RWPE1 (cell line): Measurements from ENCODE around the gene SPIRE2.

Source experiments
- CTCF ChIA-PET: fragments of 350-600 bp; sonication (Branson Sonifier 250); formaldehyde crosslinking; extraction: SDS; loops from one replicate; lab custom pipeline; 2021; lab: Yijun Ruan, JAX
- POLR2A ChIA-PET: fragments of 400-600 bp; formaldehyde crosslinking; extraction: SDS; loops from one replicate; lab custom pipeline; 2020; ENCODE audit warnings: antibody characterized with exemption; ENCODE audit not compliant: low non-redundant PET; lab: Yijun Ruan, JAX
- DNase-seq: peaks from one replicate; pipeline ENCODE4 v3.0.0; 2012; ENCODE audit warnings: low spot score
- H3K27ac ChIP-seq: fragments of 450-650 bp; 2 replicates; pipeline ENCODE4 v1.5.1; 2017
- CTCF ChIP-seq: fragments of 450-650 bp; conservative IDR thresholded peaks from 2 replicates; pipeline ENCODE4 v1.5.1; 2017; ENCODE audit warnings: low read depth, mild to moderate bottlenecking

The SPIRE2 gene

GRCh38 chr16:89858973-89859614 is 30.8 kb downstream of the SPIRE2 start:
- CTCF ChIA-PET: interaction anchor here (0.6 to 1.4 kb wide), 3 partner anchors 9 to 259 kb away, joined by 3 to 4 read pairs (median 3); no protein-coding TSS in a partner anchor
- TF ChIP-seq CTCF: no peak
- DNase-seq: no peak
- H3K27ac ChIP-seq: no peak overlapping the region
- POLR2A ChIA-PET: no interaction called here

- no peak overlapping the region for H3K27ac ChIP-seq
- no peak for DNase-seq
- ChIA-PET POLR2A (no interaction called here), CTCF (interaction anchor here (0.7 to 1.5 kb wide), 6 partner anchors 8 to 1152 kb away, joined by 3 to 7 read pairs (median 4); no protein-coding TSS in a partner anchor)
- no peak for TF ChIP-seq CTCF
Measured at GRCh38 chr16:89859615-89860007, 31.3 kb downstream of the SPIRE2 start.

- DNase-seq: peak; percentile 83
- POLR2A ChIA-PET: interaction anchor here (0.6 kb wide), 1 partner anchor 298 kb away, joined by 4 read pairs; no protein-coding TSS in a partner anchor
Measured at GRCh38 chr16:89860747-89861304, 32.6 kb downstream of the SPIRE2 start.

GRCh38 chr16:89861648-89862047 is 33.4 kb downstream of the SPIRE2 start:
- TF ChIP-seq CTCF: no peak
- no peak for DNase-seq
- no peak overlapping the region for H3K27ac ChIP-seq
- POLR2A ChIA-PET: no interaction called here
- CTCF ChIA-PET: interaction anchor here (0.6 to 2.1 kb wide), 9 partner anchors 11 to 162 kb away, joined by 3 to 10 read pairs (median 6); no protein-coding TSS in a partner anchor

More at GRCh38 chr16:89860747-89861304, 32.6 kb downstream of the SPIRE2 start:
- CTCF ChIA-PET: interaction anchor here (0.5 to 2.1 kb wide), 27 partner anchors 9 to 448 kb away, joined by 3 to 10 read pairs (median 4); partner anchors contain the start of gene SPATA2L
- peak; percentile 98 for TF ChIP-seq CTCF
- no peak overlapping the region for H3K27ac ChIP-seq

GRCh38 chr16:89862732-89863131 is 34.5 kb downstream of the SPIRE2 start:
- POLR2A ChIA-PET: no interaction called here
- no peak for DNase-seq
- no peak for TF ChIP-seq CTCF
- CTCF ChIA-PET: no interaction called here
- H3K27ac ChIP-seq: peak overlapping the region; percentile 83; the same call in 1 of the 2 replicates

- H3K27ac ChIP-seq: peak overlapping the region; percentile 83
- DNase-seq: peak; percentile 33
- POLR2A ChIA-PET: no interaction called here
- no peak for TF ChIP-seq CTCF
- CTCF ChIA-PET: no interaction called here
Measured at GRCh38 chr16:89863741-89864526, 35.7 kb downstream of the SPIRE2 start.
